Mammary epithelial cell (primary cell): ENCODE data around the gene TUBB8B.
"Not testable (repeated sequence)": the region's sequence is repeated elsewhere in the genome, so short reads cannot be mapped to it uniquely, and the experiment has no call there.

Experiments
- EZH2 ChIP-seq: IDR thresholded peaks from 2 replicates; pipeline ENCODE4 v1.6.1; 2012; ENCODE audit warnings: low read length, inconsistent platforms, borderline replicate concordance
- TF ChIP-seq, protein P1 (sequence below), 2 donors: IDR thresholded peaks in 1 of 2; conservative IDR thresholded peaks in 1 of 2; 2 replicates each; pipeline ENCODE4 v1.5.1; 2011 to 2012; ENCODE audit warnings: inconsistent platforms in 2 of 2, low read length in 2 of 2, mild to moderate bottlenecking in 2 of 2, control low read depth in 1 of 2, low read depth in 1 of 2; ENCODE audit not compliant: insufficient read depth in 1 of 2; ENCODE audit errors: extremely low read depth in 1 of 2

DNA sequence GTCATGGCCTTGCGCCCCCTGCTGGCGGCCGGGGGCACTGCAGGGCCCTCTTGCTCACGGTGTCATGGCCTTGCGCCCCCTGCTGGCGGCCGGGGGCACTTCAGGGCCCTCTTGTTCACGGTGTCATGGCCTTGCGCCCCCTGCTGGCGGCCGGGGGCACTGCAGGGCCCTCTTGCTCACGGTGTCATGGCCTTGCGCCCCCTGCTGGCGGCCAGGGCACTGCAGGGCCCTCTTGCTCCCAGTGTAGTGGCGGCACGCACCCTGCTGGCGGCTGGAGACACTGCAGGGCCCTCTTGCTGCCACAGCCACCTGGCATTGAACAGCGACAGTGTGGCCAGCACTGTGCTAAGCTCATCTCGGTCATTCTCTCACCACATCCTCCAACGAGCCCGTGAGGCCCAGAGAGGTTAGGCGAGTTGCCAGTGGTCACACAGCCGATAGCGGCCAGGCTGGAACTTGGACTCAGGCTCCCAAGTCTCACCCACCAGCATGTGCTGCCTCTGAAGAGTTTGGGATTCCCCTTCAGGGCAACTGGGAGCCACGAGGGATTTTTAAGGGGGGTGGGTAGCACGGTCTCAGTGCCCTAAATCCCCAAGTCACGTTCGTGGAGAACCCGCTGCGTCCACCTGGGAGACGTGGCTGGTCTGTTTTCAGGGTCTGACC is 48.0 kb upstream of the TUBB8B start:
- TF ChIP-seq, protein P1, sequence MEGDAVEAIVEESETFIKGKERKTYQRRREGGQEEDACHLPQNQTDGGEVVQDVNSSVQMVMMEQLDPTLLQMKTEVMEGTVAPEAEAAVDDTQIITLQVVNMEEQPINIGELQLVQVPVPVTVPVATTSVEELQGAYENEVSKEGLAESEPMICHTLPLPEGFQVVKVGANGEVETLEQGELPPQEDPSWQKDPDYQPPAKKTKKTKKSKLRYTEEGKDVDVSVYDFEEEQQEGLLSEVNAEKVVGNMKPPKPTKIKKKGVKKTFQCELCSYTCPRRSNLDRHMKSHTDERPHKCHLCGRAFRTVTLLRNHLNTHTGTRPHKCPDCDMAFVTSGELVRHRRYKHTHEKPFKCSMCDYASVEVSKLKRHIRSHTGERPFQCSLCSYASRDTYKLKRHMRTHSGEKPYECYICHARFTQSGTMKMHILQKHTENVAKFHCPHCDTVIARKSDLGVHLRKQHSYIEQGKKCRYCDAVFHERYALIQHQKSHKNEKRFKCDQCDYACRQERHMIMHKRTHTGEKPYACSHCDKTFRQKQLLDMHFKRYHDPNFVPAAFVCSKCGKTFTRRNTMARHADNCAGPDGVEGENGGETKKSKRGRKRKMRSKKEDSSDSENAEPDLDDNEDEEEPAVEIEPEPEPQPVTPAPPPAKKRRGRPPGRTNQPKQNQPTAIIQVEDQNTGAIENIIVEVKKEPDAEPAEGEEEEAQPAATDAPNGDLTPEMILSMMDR (conservative IDR thresholded peaks at IDR 0.05 in 1 of 2, IDR thresholded peaks at IDR 0.05 in 1 of 2; ENCODE audit: extremely low read depth in 1 of 2, insufficient read depth in 1 of 2, low read depth in 1 of 2, low read length in 2 of 2): peak in 1 of 2 donors; percentile 8
- TF ChIP-seq EZH2: not testable (repeated sequence)
